GM12872 (cell line): Measurements from ENCODE around the gene WASF1.

Experiments
- TF ChIP-seq, protein P1 (sequence below): IDR thresholded peaks from 3 replicates; pipeline ENCODE4 v1.5.1; 2011; ENCODE audit warnings: low read depth, mild to moderate bottlenecking, low read length, moderate library complexity; ENCODE audit not compliant: insufficient read depth

The WASF1 gene

DNA sequence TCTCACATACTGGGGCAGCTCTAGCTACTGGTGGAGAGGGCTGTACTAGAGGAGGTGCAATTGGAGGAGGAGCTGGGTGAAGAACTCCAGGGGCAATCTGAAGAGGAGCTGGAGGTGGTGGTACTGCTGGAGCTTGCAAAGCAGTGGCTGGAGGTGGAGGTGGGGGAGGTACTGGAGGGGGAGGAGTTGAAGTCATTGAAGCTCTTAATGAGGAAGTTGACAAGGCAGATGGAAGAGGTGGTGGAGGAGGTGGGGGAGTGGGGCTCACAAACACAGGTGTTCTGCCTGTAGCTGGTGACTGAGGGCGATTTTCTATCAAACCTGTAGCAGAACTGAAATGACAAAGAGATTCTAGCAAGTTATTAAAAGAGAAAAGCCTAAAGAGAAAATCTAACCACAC, 77.6 kb downstream of the WASF1 start:
- TF ChIP-seq, protein P1, sequence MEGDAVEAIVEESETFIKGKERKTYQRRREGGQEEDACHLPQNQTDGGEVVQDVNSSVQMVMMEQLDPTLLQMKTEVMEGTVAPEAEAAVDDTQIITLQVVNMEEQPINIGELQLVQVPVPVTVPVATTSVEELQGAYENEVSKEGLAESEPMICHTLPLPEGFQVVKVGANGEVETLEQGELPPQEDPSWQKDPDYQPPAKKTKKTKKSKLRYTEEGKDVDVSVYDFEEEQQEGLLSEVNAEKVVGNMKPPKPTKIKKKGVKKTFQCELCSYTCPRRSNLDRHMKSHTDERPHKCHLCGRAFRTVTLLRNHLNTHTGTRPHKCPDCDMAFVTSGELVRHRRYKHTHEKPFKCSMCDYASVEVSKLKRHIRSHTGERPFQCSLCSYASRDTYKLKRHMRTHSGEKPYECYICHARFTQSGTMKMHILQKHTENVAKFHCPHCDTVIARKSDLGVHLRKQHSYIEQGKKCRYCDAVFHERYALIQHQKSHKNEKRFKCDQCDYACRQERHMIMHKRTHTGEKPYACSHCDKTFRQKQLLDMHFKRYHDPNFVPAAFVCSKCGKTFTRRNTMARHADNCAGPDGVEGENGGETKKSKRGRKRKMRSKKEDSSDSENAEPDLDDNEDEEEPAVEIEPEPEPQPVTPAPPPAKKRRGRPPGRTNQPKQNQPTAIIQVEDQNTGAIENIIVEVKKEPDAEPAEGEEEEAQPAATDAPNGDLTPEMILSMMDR = no peak

DNA sequence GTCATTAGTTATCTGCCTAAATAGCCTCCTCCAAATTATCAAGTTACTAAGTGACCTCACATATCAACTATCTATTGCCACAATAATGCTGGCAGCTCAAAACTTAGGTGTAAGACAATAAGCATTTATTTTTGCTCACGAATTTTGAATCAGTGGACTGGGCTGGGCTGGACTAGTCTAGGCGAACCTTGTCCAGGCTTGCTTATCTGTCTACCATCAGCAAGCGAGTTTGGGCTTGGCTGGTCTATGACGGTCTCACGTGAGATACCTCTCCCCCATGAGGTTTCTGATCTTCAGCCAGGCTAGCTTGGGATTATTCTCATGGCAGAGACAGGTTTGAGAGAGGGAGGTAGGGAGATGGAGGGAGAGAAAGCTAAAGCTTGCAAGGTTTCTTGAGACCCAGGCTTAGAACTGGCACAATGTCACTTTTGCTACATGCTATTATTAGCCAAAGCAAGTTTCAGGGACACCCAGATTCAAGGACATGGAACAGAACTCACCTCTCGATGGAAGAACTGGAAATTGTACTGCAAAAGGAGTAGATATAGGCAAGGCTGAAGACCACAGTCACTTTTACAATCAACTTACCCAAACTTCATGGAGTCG, 80.9 kb downstream of the WASF1 start:
- TF ChIP-seq, protein P1 = no peak

DNA sequence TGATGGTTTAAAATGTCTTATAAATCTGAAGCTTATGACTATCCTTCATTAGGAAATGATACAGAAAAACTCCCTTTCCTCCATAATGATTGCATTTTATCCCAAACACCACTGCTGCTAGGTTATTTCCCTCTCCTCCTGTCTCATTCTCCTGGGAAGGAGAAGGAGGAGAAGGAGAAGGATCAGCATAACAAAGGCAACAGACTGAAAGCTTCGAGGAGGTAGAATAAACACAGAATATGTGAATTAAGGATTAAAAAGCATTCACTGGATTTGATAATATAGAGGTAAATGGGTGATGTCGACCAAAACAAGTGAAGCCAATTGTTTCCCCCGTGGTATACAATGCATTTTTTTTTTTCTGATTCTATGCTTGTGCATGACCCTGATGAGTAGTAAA, 82.0 kb downstream of the WASF1 start:
- TF ChIP-seq, protein P1 = no peak

DNA sequence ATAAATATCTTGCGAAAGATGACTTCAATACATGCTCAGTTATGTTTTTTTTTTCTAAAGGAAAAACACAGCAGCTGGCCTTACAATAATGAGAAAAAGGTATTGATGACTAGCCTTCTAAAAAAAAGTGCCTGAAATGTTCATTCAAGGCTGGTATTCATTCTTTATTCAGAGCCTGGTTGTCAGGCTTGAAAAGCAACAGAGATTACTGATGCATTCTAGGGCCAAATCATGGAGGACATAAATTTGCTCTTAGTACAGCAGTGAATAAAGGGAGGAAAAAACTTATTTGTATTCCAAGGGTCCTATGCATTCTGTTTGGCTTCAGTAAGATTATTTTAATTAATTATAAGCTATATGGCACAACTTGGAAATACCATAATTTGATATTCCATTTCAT, 83.5 kb downstream of the WASF1 start:
- TF ChIP-seq, protein P1 = no peak

DNA sequence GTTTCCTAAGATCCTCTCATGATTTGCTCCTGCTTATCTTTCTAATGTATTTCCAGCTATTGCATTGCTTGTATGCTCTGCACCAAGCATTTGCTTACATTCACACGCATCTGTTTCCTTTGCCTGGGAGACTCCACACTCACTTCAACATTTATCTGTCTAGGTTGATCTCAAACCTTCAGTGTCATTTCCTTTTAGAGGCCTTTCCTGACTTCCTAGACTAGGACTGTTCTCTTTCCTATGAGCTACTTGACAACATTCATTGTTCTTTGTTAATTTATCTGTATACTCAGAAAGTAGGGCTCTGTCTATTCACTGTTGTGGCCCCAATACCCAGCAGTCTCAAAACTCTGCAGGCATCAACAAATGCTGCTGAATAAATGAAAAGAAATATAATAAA, 84.4 kb downstream of the WASF1 start:
- TF ChIP-seq, protein P1 = no peak

DNA sequence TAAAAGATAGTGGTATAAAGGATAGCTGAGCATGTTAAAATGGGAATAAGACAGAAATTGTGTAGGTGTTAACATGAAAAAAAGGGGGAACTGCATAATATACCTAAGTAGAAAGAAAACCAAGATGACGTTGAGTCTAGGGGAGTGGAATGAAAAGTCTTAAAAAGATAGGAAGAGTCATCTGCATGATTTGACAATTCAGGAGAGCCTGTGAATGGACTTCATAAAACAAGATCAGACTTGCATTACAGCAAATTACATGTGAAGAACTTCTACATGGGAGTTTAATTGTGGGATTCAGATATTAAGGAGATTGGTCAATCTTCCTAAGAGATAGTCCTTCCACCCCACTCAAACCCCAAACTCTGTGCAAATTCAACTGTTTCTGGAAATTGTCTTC, 85.5 kb downstream of the WASF1 start:
- TF ChIP-seq, protein P1 = no peak

DNA sequence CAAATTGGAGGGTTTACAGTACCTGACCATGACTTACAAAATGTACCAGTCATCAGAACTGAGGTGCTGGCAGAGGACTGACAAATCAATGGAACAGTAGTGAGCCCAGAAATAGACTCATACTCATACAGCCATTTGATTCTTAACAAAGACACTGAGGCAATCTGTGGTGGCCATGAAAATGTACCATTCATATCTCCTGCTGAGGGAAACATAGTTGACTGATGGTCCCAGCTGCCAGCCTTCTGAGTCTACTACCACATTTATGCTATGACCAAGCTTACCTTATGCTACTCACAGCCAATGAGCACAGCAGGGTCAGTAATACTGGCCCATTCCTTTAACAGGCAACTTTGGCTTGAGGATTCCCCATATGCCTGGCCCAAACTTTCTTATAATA, 88.6 kb downstream of the WASF1 start:
- TF ChIP-seq, protein P1 = no peak

DNA sequence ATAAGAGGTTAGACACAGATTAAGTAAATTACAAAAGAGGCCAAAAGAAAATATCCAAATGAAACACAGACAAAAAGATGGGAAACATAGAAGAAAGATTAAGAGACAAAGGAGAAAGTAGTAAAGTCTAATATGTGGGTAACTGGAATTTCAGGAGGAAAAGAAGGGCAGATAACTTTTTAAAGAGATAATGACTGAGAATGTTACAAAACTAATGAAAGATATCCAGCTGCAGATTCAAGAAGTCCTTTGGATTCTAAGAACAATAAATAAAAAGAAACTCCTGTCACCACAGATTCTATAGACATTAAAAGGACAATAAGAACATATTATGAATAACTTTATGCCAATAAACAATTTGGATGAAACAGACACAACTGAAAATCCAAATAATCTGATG, 90.1 kb downstream of the WASF1 start:
- TF ChIP-seq, protein P1 = no peak
